Fibroblast of lung (primary cell): ENCODE measurements around the gene CYP26B1.

Experiments
- CTCF ChIP-seq, 2 donors: IDR thresholded peaks in 1 of 2; conservative IDR thresholded peaks in 1 of 2; 1 replicate in 1 of 2; 2 replicates in 1 of 2; pipeline ENCODE4 v1.5.1; 2011 to 2012; ENCODE audit warnings: low read length in 2 of 2, control low read depth in 1 of 2, inconsistent platforms in 1 of 2, low read depth in 1 of 2, mild to moderate bottlenecking in 1 of 2
- EZH2 ChIP-seq: IDR thresholded peaks from 2 replicates; pipeline ENCODE4 v1.5.1; 2012; ENCODE audit warnings: low read length, control low read depth, mild to moderate bottlenecking; ENCODE audit errors: missing control alignments

- TF ChIP-seq CTCF (conservative IDR thresholded peaks at IDR 0.05 in 1 of 2, IDR thresholded peaks at IDR 0.05 in 1 of 2; ENCODE audit: low read depth in 1 of 2, low read length in 2 of 2) (no peak), EZH2 (no peak)
Observed at GRCh38 chr2:72089028-72089427, 58.6 kb downstream of the CYP26B1 start.
